ENCODE data around the gene HSPA1B.
A peak's percentile ranks its signal among the peaks of the same experiment; 100 is the strongest.
"Not testable (repeated sequence)": the region's sequence is repeated elsewhere in the genome, so short reads cannot be mapped to it uniquely, and the experiment has no call there.

The HSPA1B gene

GRCh38 chr6:31799781-31800180, 27.8 kb upstream of the HSPA1B start:
- no peak for DNase-seq (ENCODE audit: low read depth)

DNA sequence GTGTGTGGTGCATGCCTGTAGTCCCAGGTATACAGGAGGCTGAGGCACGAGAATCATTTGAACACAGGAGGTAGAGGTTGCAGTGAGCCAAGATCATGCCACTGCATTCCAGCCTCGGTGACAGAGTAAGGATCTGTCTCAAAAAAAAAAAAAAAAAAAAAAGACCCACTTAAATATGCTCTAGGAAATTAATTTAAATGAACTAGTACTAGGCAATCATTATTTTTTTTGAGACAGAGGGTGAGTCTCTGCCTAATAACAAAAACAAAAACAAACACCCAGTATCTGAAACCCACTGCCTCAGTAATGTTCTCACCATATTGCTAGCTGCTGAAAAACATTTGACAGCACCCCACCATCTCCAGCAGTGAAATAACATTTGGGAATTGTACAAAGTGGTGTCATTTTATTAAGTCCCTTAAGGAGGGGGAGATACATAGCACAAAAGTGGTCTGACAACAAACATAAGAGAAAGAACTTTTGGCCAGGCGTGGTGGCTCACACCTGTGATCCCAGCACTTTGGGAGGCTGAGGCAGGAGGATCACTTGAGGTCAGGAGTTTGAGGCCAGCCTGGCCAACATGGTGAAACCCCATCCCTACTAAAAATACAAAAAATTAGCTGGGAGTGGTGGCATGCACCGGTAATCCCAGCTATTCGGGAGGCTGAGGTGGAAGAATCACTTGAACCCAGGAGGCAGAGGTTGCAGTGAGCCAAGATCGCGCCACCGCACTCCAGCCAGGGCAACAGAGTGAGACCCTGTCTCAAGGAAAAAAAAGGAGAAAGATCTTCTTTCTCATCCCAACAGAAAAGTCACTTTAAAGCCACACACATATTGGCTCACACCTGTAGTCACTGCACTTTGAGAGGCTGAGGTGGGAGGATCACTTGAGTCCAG, 26.3 kb upstream of the HSPA1B start:
- DNase-seq (ENCODE audit: low read depth): not testable (repeated sequence)

DNA sequence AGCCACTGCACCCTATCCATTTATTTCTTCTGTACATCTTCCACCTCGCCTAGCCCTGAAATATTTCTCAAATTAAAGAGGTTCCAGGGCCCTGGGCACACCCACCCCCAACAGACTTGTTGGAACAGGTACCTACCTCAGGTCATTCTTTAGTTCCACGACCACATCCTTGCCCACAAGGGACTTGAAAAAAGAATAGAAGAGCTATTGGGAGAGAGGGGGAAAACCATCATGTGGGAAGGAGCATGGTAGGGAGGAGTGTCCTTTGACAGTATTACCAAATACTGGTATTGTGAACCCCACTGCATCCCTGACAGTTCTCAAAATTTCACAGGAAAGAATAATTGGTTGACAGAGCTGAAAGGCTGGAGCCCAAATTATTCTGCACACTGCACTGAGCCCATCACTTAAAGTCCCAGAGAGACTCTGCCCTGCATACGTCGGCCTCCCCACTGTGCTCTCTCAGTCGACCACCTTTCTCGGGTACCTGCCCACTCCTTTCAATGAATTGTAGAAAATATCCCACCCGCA, 21.5 kb upstream of the HSPA1B start:
- no peak for DNase-seq (ENCODE audit: low read depth)

GRCh38 chr6:31806470-31807272, 20.9 kb upstream of the HSPA1B start, which contains the start of gene LSM2:
Gene LSM2, minus strand, starts transcription at chr6:31806966. Its CDS starts 209 bp downstream, at chr6:31806757.
- DNase-seq (ENCODE audit: low read depth): peak; percentile 72

GRCh38 chr6:31808599-31808998, 18.9 kb upstream of the HSPA1B start:
- not testable (repeated sequence) for DNase-seq (ENCODE audit: low read depth)

GRCh38 chr6:31811645-31812044, 15.9 kb upstream of the HSPA1B start:
- DNase-seq (ENCODE audit: low read depth): no peak

DNA sequence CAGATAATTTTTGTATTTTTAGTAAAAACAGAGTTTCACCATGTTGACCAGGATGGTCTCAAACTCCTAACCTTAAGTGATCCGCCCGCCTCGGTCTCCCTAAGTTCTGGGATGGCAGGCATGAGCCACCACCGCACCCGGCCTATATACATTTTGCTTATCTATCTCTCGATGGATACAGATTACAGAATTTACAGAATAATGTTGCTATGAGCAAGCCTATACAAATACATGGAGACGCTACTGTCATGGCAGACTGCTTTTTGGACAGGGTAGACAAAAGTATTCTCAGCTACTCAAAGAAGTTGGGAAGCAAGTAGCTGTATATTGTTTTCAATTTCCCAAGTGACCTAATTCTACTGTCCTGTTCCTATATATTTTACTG, 14.1 kb upstream of the HSPA1B start:
- DNase-seq (ENCODE audit: low read depth): no peak

- peak; percentile 94 for DNase-seq (ENCODE audit: low read depth)
These were observed 12.9 kb upstream of the HSPA1B start for GRCh38 chr6:31814677-31815024.

GRCh38 chr6:31815025-31815838, 12.3 kb upstream of the HSPA1B start, which contains the start of the genes HSPA1A and HSPA1L:
Gene HSPA1A, plus strand, starts transcription at chr6:31815543. Its CDS starts 214 bp downstream, at chr6:31815757.
Gene HSPA1L, minus strand, starts transcription at chr6:31815283. Its CDS starts 3,311 bp downstream, at chr6:31811972.
- DNase-seq (ENCODE audit: low read depth): peak; percentile 81

- DNase-seq (ENCODE audit: low read depth): not testable (repeated sequence)
These were observed 10.2 kb upstream of the HSPA1B start for GRCh38 chr6:31817133-31817928.

- not testable (repeated sequence) for DNase-seq (ENCODE audit: low read depth)
These were observed 9.5 kb upstream of the HSPA1B start for GRCh38 chr6:31817929-31818511.

- DNase-seq (ENCODE audit: low read depth): no peak
These were observed 7.7 kb upstream of the HSPA1B start for GRCh38 chr6:31819871-31820299.

GRCh38 chr6:31820399-31820798, 7.1 kb upstream of the HSPA1B start:
- not testable (repeated sequence) for DNase-seq (ENCODE audit: low read depth)

DNA sequence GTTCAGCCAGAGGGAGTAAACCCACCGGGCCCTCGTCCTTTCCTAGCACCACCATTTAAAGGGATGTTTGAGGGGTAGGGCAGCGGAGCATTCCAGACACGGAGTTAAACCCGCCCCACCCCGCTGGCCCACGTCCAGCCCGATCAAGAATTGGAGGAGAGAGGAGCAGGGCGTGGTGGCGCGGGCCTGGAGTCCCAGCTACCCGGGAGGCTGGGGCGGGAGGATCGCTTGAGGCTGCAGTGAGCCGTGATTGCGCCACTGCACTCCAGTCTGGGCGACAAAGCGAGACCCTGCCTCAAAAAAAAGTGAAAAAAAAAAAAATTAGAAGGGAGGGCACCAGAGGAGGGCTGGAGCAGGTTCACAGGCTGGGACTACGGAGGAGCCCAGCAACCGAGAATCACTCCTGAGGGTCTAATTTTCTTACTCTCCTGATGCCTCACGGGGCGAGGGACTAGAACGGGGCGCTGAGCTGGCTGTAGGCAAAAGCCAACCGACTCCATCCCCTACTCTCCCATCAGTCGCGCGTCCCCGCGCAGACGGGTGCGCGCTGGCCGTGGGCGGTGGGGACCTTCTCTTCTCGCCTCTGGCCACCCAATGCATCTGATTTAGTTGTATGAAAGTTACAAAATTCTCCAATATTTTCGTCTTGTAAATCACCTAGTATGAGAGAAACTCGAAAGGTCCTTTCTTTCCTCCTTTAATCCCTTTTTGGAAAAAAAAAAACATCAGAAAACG, 6.1 kb upstream of the HSPA1B start:
- DNase-seq (ENCODE audit: low read depth): no peak

- no peak for DNase-seq (ENCODE audit: low read depth)
These were observed 5.3 kb upstream of the HSPA1B start for GRCh38 chr6:31822036-31822821.

GRCh38 chr6:31823592-31824196, 3.8 kb upstream of the HSPA1B start:
- not testable (repeated sequence) for DNase-seq (ENCODE audit: low read depth)

GRCh38 chr6:31825553-31825952, 2.0 kb upstream of the HSPA1B start:
- DNase-seq (ENCODE audit: low read depth): no peak

DNA sequence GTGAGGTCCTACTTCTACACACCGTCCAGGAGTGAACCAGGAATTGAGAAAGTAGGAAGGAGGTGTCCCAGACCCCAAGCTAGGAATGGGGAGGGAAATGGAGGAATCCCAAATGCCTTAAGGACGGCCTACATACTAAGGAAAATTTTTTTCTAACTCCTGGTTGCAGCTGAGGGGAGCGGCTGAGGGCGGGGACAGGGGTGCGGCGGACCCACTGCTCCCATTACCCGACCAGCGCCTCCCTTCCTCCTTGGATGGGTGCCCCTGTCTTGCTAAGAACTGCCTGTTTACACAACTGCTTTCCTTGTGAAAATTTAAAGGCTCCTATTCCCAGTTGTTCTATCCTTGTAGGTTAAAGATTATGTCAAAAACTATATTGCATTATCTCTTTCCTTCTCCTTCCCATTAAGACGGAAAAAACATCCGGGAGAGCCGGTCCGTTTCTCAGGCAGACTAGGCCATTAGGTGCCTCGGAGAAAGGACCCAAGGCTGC, 699 bp upstream of the HSPA1B start:
- DNase-seq (ENCODE audit: low read depth): no peak

Data from GM04503 (cell line).